HG03442 (cell line): Measurements from ENCODE around the gene C11orf21.

Experiments used
- ATAC-seq: cut with Tn5 transposase; IDR thresholded peaks from one replicate; pipeline ENCODE4 v1.9.1; 2021; ENCODE audit warnings: mild to moderate bottlenecking, moderate library complexity; ENCODE audit not compliant: unreplicated experiment

The C11orf21 gene

DNA sequence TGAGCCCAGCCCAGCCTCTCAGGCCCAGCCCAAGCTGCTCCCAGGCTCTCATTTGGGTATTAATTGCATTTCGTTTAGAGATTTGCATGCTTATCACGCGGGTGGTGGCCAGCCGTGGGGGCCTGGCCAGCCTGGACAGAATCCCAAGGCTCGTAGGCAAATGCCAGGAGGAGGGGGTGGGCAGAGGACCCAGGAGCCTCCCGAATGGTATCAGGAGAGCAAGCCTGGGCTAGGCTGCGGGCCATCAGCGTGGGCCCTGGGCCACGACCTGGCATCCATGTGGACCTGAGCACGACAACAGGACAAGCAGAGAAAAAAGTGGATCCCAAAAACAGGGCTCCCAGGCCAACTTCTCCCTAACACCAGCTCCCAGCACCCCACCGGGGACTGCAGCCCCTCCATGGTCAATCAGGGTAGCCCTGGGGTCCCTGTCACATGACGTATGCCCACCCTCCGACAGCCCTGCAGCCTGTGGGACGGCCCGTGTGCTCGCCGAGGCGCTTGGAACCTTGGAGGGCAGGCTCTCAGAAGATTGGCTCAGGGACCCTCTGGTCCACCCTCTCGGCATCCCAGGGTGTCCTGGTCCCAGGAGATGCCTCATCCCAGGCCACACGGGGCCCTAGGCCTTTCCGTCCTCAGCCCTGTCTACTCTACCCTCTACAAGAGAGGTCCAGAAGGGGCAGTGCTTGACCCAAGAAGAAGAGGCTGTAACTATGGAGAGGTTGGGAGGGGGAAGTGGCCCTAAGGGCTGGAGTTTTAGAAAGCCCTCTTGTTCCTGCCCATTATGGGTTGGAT lies 40.1 kb downstream of the C11orf21 start:
- ATAC-seq, result no peak

DNA sequence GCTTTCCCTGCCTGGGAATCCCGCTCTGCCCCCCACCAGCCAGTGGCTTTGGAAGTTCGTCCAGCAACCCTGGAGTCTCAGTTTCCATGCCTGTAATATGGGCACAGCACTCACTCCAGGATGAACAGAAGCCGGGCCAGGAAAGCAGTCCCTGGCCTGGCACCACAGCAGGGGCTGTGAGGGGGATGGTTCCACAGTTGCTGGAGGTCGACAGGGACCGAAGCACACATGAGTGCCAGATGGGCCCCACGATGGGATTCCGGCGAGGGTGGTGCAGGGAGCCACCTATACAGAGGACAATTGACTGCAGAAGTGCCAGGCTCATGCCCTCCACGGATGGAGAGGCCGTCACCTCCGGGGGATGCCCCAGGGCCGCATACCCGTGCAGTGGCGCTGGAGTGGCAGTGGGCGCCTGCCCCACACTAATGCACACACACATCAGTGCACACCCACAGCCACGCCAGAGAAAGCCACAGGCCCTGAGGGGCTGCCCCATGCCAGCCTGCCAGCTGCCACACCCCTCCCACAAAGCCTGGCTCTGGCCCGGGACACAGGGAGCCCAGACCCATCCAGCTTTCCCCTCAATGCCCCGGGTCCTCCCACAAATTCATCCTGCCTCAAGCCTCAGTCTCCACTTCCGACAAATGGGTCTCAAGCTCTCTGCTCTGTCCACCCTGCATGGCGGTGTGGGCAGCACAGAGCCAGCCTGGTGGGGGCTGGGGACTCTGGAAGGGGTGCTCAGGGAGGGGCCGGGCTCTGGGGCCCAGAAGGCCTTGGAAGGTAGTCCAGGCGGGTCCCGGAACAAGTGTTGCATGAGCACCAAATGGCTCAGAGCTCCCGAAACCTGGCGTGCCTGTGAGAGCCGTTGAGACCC lies 41.0 kb downstream of the C11orf21 start:
- ATAC-seq, result no peak

DNA sequence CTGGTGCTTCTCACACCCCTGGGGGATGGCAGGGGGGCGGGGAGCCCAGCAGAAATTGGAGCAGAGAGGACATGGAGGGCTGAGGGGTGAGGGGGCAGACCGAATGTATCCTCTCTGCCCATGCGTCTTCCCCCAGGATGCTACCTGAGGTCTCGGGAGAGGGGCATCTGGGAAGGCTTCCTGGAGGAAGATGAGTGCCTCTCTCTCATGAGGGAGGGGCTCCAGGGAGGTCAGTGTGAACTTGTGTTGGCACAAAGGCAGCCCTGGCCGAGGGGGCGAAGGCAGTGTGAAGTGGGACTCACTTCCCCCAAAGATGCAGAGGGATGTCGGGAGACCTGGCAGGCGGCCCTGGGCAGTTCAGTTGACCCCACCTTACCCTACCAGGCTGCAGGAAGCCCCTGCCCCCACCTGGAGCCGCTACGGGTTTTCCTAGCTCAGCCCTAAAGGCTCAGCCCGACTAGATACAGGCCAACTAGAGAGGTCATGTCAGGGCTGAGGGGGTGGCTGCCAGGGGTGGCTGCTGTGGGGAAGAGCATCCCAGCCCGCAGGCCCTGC lies 41.7 kb downstream of the C11orf21 start:
- ATAC-seq, result no peak

DNA sequence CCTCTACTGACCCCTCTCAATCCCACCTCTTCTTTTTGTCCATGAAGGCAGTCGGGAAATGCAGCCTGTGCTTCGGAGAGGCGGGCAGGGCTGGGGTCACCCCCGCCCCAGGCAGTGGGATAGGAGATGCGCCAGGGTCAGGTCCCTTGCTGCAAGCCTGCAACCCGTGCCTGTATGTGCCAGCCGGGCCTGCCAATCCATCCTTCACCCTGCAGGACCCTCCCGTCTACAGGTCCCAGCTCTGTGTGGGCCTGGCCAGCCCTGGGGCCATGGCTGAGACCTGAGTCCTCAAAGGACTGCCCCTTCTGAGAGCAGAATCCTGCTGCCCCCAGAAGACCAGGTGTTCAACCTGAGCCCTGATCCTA lies 42.3 kb downstream of the C11orf21 start:
- ATAC-seq, result no peak

DNA sequence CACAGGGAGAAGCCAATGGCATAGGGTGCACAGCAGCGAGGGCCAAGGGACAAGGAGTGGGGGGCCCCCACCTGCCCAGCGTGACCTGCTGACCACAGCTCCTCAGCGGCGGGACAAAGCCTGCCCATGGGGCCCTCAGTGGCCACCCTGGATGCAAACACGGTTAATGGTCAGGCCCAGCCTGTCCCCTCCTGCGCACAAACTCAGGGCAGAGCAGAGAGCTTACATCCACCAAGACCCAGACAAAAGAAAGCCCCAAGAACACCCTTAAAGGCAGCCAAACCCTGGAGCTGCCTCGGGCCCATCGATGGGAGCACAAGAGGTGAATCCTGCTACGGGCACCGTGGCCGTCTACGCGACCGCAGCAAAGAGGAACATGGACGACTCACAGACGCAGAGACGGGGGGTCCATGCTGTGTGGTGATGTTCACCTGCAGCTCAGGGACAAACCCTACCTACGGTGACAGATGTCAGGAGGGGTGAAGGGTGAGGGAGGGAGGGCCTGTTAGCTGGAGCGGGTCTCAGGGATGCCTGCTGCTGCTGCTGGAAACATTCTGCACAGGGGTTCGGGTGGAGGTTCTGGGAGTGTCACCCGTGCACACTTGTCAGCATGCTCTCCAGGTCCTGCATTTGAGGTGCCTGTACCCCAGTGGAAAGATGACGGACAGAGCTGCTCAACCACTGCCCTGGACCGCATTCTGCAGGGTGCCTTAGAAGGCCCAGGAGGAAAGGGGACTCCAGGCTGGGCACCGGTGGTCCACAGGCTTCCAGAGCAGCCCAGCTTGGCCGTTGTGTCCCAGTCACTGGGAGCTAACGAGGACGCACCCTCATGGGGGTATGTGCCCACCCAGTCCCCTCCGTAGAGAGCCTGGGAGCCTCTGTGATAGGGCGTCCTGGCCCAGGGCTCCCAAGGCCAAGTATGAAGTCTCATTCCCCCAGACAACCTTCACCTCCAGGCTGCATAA lies 42.9 kb downstream of the C11orf21 start:
- ATAC-seq, result no peak

DNA sequence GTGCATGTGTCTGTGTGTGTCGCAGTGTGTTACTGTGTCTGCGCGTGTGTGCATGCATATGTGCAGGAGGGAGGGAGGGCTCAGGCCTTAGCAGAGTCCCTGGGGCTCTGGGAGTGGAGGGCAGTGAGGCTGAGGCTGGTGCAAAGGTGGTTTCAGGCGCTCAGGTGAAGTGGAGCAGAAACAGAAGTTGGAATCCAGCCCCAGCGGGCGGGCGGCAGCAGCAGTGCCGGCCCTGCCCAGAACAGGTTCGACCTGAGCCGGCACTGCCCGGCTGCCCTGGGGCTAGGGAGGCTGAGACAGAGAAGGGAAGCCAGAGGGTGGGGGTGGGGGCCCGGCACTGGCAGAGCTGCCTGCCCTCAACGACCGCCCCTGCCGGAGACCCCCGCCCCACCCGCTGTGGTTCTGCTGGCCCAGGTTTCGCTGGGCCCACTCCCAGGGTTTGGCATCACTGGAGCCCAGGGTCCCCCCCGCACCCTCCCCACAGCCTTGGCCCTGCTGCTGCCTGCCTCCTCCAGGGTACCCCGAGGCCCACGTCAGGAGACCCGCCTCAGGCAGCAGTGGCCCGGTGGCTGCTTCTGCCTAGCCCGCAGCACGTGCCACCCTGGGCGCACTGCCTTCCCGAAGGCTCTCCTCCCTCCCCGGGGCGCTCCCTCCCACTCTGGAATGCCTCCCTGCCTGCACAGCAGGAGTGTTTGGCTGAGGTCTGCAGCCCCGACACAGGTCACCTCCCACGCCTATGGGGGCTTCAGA lies 44.6 kb downstream of the C11orf21 start:
- ATAC-seq, result no peak

DNA sequence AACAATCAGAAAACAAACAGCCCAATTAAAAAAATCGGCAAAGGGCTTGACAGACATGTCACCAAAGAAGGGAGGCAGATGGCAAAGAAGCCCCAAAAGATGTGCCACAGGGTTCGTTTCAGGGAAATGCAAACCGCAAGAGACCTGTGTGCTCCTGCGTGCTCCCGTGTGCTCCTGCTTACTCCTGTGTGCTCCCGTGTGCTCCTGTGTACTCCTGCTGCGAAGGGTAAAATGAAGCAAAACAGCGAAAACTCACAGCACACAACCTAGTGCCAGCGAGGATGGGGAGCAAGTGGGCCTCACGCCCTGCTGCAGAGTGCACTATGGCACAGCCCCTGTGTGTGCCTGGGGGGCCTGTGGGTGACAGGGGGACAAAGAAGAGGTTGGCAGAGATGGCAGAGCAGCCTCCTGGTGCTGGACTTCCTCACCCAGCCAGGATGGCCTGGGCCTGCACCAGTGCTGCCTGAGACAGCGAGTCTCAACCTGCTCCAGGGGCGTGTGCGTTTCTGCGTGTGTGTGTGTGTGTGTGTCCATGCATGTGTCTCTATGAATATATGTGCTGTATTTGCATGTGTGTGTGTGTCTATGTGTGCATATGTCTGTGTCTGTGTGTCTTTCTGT lies 45.3 kb downstream of the C11orf21 start:
- no peak for ATAC-seq

DNA sequence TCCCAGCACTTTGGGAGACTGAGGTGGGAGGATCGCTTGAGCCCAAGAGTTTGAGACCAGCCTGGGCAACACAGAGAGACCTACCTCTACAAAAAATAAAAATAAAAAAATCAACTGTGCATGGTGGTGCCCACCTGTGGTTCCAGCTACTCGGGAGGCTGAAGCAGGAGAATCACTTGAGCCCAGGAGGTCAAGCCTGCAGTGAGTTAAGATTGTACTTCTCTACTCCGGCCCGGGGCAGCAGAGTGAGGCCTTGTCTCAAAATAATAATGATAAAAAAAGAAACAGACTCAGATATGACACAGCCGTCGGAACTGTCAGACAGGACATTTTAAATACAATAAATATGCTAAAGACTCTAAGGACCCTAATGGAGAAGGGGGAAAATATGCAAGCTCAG lies 49.7 kb downstream of the C11orf21 start:
- ATAC-seq, result no peak

DNA sequence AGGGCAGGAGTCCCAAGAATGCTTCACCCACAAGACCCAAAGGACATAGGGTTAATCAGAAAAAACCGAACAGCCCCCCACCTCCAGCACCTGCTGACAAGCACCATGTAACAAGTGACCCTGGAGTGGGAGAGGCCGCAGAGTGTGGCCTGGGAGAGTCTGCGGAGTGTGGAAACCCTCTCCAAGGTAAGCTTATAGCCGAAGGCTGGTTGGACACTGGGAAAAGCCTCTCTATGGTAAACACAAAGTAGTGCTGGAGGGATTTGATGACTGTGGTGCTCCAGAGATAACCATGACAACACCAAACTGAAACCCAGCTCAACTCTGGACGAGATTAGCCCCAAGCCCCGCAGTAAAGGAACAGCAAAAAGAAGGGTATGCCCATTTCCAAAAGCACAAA lies 50.6 kb downstream of the C11orf21 start:
- ATAC-seq, result no peak

DNA sequence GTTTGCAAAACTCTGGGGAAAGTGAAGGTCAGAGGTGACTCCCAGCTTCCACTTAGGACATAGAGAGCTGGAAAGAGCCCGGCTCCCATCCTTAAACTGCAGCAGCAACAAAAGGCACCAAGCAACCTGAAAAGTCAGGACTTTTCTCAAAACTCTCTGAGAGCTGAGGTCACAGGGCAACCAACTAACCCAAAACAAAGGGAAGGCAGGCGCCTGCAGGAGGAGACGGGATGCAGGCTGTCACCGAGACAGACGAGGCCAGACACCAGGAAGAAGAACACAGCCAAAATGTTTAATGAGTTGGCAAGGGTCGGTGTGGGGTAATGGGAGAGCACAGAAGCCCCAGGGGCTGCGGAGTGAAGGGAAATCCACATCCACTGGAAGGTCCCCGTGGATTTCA lies 51.2 kb downstream of the C11orf21 start:
- no peak for ATAC-seq

DNA sequence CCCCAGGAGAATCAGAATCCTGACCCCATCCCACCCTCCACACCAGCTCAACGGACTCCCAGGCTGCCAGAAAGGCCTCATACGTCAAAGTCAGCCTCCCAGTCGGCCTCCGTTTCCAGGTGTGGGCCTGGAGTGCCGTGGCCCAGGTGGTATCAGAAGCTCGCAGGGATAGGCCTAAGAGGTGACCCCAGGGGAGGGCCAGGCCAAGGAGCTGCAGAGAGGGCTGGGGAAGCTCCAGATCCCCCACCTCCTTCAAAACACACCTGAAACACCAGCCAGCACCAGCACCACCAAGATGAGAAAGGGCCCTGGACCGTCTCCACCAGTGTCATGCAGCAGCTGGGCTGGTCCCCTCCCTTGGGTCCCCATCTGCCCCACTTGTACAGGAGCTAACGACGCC lies 51.7 kb downstream of the C11orf21 start:
- ATAC-seq, result no peak

DNA sequence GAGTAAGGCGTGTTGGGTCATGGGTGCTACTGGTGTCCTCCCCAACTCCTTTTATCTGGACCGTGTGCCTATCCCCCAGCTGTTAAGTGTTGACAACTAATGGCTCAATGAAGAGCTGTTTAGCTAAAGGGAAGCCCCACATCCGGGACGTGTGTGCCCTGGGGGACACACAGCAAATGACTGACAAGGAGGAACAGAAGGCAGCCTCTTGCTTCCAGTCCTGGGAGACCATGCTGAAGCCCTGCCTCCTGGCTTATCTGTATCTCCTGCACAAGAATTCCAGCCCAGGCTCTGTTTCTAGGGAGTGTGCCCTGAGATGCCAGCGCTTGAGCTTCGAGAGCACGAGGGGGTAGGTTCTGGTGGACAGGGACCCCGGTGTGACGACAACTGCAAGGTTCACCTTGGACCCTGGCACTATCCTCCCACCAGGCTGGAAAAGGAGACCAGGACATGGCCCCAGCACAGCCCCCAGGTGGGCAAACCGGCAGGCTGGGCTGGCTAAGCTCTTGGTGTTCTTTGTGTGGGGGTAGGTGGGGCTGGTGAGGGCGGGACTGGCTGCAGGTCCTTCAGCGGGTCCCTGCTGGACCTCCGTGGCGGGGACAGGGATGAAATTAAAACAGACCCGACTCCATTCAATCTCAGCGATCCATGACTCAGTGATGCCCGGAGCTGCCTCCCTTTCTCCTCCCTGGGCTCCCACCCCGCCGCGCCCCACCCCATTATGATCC lies 52.4 kb downstream of the C11orf21 start:
- ATAC-seq, result no peak

DNA sequence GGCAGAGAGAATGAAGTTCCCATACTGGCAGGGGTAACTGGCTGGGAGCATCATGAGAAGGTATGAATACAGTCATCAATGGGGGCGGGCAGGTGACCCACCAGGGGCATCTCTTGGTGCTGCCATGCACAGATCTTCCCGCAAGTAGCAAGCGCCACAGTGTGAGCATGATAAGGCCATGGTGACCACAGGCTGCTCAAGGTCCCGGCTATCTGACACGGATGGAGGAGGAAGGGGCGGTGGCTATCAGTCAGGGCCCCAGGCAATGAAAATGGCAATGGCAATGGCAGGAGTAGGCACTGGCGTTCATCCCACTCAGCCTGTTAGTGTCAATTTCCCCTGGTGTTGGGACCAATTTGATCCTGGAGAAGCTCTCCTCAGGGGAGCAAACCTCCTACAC lies 53.0 kb downstream of the C11orf21 start:
- no peak for ATAC-seq

DNA sequence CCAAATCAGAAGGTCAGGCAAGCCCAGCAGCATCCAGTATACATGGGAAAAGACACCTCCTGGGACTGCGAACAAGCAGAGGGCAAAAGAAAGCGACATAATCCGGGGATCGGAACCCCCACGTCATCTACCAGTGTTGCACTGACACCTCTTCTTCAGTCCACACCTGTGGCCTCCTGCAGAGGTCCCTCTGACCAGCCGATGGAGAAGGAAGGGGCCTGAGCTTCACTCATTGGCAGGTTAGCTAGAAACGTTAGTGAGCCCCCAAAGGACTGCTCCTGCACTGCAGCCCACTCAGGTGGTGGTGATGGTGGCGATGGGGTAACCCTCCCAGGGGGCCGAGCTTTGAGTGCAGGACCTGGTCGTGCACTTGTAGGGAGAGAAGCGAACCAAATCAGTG lies 53.5 kb downstream of the C11orf21 start:
- no peak for ATAC-seq

DNA sequence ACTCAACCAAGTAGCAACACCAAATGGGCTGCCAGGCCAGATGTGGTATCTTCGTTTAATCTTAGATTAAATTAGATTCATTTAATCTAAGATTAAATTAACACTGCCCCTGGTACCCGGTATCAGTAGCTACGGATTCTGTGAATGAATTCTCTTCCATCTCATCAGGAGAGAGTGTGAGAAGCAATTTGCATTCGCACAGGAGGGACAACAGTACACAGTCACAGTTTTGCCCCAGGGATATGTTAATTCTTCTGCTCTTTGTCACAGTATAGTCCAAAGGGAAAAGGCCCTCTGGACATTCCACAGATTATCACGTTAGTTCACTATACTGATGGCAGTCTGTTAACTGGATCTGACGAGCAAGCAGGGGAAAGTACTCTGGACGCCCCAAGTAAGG lies 54.2 kb downstream of the C11orf21 start:
- ATAC-seq, result no peak
